Retinal pigment epithelial cell (primary cell): ENCODE measurements around the gene PIP5KL1.
A peak's percentile ranks its signal among the peaks of the same experiment; 100 is the strongest.

Source experiments
- DNase-seq: peaks from one replicate; pipeline ENCODE4 v3.0.0-alpha.2; 2010; ENCODE audit warnings: low read depth
- H3K4me3 ChIP-seq: 2 replicates; pipeline ENCODE4 v1.5.1; 2011; ENCODE audit warnings: mild to moderate bottlenecking, low read length, control low read depth, moderate library complexity
- TF ChIP-seq, protein P1 (sequence below): conservative IDR thresholded peaks from 2 replicates; pipeline ENCODE4 v1.5.1; 2011; ENCODE audit warnings: low read depth, low read length, control low read depth, inconsistent platforms

The PIP5KL1 gene

DNA sequence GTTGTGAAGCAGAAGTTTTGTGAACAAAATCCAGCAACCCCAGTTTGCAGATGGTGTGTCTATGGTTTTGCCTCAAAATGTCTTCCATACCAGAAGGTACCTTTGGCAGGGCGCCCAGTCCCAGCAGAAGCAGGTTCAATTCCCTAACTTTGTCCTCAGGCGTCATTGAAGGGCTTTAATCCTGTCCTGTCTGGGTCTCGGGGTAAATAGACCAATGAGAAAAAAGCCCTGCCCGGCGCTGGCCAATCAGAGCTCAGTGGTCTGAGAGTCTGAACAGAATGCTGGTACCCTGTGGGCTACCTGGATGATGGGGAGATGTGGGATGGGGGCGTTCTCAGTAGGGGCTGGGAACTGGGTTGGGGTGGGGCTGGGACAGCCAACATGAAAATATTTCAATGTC is 7.5 kb downstream of the PIP5KL1 start:
- TF ChIP-seq, protein P1, sequence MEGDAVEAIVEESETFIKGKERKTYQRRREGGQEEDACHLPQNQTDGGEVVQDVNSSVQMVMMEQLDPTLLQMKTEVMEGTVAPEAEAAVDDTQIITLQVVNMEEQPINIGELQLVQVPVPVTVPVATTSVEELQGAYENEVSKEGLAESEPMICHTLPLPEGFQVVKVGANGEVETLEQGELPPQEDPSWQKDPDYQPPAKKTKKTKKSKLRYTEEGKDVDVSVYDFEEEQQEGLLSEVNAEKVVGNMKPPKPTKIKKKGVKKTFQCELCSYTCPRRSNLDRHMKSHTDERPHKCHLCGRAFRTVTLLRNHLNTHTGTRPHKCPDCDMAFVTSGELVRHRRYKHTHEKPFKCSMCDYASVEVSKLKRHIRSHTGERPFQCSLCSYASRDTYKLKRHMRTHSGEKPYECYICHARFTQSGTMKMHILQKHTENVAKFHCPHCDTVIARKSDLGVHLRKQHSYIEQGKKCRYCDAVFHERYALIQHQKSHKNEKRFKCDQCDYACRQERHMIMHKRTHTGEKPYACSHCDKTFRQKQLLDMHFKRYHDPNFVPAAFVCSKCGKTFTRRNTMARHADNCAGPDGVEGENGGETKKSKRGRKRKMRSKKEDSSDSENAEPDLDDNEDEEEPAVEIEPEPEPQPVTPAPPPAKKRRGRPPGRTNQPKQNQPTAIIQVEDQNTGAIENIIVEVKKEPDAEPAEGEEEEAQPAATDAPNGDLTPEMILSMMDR = no peak
- no peak overlapping the region for H3K4me3 ChIP-seq
- no peak for DNase-seq

DNA sequence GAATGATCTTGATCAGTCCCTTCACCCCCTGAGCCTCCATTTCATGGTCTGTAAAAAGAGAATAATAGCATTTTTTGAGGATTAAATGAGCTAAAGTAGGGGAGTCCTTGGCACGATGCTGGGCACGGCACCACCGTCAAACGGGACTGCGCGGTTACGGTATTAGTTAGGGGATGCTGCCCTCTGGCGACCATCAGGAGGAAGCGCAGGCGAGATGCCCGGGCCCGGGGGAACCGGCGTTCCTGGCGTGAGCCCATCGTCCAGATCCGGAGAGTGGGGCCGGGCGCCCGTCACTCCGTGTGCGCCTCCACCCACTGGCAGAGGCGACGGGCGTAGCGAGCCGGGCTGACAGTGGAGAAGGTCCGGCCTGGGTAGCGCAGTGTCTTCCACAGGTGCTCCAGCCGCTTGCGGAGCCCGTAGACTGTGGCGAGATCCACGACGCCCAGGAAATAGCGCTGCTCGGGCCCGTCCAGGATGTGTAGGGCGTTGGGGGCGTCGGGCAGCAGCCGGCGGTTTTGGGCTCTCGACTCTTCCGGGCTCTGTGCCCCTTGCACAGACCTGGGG is 8.9 kb downstream of the PIP5KL1 start:
- H3K4me3 ChIP-seq = no peak overlapping the region
- TF ChIP-seq, protein P1 = peak; percentile 82
- DNase-seq = no peak

DNA sequence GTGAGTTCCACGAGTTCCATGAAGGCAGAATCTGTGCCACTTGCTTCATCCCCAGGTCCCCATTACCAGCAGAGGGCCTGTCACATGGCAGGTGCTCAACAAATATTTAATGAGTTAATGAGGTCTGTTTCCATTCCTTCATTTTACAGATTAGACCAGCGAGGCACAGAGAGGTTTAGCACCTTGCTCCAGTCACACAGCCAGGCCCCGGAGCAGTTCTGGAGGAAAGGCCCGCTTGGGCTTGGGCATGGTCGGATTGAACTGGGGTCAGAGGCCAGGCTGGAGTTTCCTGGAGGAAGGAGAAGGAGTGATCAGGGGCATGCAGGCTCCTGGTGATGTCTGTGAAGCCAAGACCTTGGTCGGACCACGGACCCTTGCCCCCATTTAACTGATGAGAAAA is 9.8 kb downstream of the PIP5KL1 start:
- TF ChIP-seq, protein P1 = no peak
- no peak for DNase-seq
- no peak overlapping the region for H3K4me3 ChIP-seq

DNA sequence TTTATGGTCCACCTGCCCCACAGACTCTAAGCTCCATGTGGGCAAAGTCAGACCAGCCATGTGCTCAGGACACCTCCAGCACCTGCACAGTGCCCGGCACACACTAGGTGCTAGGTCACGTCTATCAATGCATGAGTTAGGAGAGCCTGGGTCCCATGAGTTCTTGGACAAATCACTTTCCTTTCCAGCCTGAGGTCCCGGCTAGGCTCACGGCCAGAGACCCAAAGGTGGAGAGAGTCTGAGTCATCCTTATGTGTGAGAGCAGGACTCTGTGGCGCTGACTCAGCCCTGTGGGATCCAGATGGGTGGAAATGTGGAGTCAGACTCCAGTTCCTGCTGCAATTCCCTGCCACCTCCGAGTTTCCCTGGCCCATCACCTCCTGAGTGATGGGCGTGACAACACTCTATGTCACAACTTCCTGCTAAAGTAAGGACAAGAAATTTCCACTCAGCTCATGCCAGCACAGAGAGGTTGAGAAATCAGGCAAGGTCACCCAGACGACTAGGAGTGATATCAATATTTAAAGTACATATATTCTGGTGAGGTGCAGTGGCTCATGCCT is 11.2 kb downstream of the PIP5KL1 start:
- TF ChIP-seq, protein P1 = no peak
- no peak overlapping the region for H3K4me3 ChIP-seq
- DNase-seq = peak; percentile 86

DNA sequence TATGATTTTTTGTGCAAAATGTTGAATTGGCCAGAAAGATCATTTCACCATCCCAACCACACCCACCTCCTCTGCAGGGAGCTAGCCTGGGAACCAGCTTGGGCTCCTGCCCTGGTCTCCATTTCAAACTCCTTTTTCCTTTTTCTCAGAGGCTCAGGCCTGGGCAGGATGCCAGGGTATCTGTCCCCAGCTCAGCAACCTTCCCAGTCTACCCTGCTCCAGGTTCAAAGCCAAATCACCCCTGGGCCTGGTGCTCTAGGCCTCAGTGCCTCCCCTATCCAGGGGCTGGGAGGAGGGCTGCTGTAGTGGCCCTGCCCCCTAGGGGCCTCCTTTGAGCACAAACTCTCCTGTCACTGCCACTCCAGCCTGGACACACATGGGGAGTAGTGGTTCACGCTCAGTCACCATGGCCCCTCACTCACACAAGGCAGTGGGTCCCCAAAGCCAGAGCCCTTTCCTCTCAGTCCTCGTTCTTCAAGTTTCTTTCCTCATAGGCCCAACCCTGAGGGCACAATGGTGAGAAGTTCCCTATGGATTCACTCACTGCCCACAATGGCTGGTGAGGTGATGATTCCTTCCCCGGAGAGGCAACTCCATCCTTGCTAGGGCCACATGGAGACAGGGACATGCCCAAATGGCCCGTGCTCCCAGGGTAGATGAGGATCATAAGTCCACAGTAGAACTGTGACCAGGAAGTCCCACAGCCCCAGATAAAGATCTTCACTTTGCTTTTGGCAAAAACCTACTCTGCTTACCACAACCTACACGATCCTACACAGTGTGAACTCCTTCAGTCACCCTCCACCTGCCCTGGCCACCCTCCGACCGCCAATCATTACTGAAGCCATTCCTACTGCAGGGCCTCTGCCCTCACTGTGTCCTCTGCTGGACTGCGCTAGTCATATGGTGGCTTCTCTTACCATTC is 12.1 kb downstream of the PIP5KL1 start:
- H3K4me3 ChIP-seq = no peak overlapping the region
- TF ChIP-seq, protein P1 = peak; percentile 33
- no peak for DNase-seq

DNA sequence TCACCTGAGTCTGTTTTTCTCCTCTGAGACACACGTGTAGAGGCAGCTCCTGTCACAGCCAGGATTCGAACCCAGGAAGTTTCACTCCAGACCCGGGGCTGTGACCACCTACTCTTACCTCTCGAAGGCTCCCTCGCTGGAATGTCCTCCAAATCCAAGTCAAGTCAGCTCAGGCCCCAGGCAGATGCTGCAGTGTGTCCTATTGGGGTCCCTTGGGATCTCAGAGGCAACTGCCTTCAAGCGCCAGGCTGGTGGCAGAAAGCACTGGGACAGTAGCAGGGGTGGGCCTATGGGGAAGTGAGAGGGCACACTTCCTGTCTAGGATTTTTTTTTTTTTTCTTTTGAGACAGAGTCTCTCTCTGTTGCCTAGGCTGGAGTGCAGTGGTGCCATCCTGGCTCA is 13.0 kb downstream of the PIP5KL1 start:
- TF ChIP-seq, protein P1 = no peak
- no peak overlapping the region for H3K4me3 ChIP-seq
- DNase-seq = no peak
